ENCODE measurements around the gene PLD4.
"Not testable (repeated sequence)": the region's sequence is repeated elsewhere in the genome, so short reads cannot be mapped to it uniquely, and the experiment has no call there.

Gene PLD4

DNA sequence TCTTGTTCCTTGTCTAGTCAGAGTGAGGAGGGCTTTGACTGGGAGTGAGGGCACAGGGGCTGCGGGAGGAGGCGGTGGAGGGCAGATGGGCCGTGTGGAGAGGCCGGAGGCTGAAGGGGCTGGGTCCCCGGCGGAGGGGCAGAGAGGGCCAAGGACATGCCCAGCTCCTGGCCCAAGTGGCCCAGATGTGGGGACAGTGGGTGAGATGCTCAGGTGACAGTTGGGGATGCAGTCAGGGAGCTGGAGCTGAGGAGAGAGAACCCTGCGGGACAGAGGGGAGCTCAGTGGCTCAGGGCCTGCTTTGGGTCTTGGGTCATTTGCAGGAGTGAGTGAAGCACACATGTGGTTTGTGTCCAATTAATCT lies 26.5 kb upstream of the PLD4 start:
- in situ Hi-C loops (cut with MboI; ENCODE audit: low sequenced_read_pairs): no loop called here

DNA sequence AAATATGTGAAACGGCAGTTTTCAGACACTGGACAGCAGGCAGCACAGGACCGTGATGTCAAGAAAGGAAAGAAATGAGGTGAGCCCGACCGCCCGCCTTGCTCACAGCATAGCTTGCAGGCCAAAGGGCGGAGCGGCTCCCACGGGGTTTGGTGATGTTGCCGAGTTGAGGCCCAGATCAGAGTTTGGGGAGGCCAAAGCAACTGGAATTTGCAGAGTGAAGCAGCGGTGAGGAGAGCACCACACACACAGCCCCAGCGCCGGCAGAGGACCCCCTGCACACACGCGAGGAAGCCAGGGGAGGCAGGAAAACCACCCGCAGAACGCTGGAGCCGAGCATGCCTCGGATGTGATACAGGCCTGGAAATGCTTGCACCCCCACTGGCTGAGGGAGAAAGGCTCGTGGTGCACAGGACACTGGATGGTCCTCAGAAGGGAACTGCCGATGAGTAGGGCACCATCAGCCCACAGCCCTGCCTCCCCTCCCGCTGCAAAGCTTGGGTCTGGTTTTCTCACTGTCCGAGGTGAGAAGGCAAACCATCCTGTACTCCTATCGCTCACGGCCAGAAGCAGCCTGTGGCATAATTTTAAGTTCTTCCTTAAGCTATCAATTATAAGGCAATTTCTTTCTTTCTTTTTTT lies 25.7 kb upstream of the PLD4 start:
- in situ Hi-C loops (cut with MboI; ENCODE audit: low sequenced_read_pairs): no loop called here

DNA sequence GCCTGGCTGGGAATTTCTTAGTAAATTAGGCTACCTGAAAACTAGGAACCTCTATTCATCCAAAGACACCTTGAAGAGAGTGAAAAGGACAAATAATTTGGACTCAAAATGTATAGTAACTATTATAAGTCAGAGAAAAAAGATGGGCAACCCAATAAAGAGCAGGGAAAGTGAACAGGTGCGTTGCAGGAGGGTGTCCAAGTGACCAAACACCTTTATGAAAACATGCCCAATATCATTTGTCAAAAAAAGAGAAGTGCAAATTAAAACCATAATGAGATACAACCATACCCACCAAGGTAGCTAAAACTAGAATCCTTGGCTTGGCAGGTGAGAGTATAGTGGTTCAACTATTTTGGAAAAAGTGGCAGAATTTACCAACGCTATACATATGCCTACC lies 24.9 kb upstream of the PLD4 start:
- in situ Hi-C loops (cut with MboI; ENCODE audit: low sequenced_read_pairs): no loop called here

DNA sequence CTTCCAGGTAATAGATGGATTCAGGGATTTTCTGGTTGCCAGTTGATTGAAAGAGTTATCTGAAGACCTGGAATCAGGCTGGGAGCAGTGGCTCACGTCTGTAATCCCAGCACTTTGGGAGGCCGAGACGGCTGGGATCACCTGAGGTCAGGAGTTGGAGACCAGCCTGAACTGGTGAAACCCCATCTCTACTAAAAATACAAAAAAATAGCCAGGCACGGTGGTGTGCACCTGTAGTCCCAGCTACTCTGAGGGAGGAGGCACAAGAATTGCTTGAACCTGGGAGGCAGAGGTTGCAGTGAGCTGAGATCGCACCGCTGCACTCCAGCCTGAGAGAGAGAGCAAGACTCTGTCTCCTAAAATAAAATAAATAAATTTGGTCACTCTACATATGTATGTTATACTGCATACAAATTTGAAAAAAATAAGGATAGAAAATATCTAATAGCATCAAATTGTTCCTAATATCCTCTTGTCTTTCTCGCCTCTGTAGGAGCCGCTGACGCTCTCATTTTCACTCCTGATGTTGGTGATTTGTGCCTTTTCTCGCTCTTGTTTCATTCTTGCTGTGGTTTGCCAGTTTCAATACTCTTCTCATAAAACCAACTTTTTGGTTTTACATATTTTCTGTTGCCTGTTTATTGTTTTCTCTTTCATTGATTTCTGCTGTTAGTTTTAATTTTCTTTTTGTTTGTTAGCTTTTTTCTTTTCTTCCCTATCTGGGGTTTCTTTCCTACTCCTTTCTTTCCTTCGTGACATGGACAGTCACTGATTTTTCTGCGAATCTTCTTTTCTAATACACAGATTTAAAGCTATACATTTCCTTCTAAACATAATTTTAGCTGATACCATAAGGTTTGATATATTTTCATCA lies 23.8 kb upstream of the PLD4 start:
- in situ Hi-C loops (cut with MboI; ENCODE audit: low sequenced_read_pairs): no loop called here

DNA sequence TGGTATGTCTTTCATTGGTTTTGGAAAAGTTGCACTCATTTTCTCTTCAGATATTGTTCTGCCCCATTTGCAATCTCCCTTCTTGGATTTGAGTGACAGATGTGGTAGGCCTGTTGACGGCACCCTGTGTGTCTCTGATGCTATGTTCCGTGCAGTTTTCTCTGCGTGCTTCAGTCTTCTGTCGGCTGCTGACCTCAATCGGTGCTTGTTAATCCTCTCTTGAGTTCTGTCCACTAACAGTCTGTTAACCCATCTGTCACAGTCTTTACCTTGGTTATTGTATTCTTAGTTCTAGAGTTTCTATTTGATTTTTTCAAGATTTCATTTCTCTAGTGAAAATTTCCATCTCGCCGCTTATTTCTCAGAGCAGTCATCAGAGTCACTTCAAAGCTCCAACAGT lies 20.7 kb upstream of the PLD4 start:
- in situ Hi-C loops (cut with MboI; ENCODE audit: low sequenced_read_pairs): no loop called here

DNA sequence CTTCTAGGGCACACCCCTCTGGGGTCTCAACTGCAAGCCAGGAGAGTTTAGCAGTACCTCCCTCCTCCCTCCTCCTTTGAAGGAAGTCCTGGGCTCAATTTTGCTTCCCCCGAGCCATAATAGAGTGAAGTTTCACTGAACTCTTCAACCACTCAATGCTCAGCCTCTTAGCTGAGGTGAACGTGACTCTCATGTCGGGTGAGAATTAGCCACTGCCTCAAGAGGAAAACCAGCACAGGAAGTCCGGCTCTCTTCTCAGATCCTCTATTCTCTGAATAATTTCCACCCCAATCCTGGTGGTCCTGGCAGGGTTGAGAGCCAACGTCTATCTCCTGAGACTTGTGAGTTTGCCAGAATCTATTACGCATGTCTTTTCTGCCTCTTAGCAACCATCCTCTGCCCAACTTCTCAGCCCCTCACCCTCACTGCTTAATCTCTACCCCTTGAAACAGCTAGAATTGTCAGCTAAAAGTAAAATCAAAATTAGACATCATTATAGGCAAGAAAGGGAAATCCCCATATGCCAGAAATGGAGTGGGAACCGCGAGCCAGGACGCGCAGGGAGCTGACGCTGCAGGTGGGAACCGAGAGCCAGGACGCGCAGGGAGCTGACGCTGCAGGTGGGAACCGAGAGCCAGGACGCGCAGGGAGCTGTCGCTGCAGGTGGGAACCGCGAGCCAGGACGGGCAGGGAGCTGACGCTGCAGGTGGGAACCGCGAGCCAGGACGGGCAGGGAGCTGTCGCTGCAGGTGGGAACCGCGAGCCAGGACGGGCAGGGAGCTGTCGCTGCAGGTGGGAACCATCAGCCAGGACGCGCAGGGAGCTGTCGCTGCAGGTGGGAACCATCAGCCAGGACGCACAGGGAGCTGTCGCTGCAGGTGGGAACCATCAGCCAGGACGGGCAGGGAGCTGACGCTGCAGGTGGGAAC lies 19.8 kb upstream of the PLD4 start:
- in situ Hi-C loops (cut with MboI; ENCODE audit: low sequenced_read_pairs): not testable (repeated sequence)

DNA sequence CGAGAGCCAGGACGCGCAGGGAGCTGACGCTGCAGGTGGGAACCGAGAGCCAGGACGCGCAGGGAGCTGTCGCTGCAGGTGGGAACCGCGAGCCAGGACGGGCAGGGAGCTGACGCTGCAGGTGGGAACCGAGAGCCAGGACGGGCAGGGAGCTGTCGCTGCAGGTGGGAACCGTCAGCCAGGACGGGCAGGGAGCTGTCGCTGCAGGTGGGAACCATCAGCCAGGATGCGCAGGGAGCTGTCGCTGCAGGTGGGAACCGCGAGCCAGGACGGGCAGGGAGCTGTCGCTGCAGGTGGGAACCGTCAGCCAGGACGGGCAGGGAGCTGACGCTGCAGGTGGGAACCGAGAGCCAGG lies 19.1 kb upstream of the PLD4 start:
- in situ Hi-C loops (cut with MboI; ENCODE audit: low sequenced_read_pairs): not testable (repeated sequence)

DNA sequence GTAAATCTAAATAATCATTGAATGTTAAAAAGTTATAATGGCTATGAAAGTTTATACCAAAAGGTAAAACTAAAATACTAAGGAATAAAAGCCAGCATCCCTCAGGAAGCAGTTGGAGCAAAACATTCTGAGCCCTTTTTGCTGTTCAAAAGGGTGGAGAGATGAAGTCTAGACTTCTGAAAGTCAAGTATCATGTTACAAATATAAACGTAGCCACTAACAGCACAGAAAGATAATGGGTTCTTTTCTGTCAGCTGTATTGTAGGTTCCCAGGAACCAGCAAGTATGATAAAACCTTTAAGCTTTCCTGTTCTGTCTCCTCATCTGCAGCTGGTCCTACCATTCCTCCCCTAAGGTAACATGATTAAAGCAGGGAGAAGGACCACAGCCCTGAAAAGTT lies 16.4 kb upstream of the PLD4 start:
- in situ Hi-C loops (cut with MboI; ENCODE audit: low sequenced_read_pairs): no loop called here

DNA sequence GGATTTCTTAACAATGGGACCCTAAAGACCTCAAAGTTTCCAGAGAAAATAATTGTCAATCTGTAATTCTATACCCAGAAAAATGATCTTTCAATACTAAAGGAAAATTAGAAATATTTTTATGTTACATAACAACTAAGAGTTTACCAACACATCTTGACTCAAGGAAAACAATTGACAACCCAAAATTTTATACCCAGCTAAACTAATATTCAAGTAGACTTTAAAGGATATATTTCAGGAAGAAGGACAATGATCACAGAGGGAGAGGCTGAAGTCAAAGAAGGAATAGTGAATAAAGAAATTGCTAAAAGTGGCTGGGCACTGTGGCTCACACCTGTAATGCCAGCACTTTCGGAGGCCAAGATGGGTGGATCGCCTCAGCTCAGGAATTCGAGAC lies 12.6 kb upstream of the PLD4 start:
- in situ Hi-C loops (cut with MboI; ENCODE audit: low sequenced_read_pairs): no loop called here

DNA sequence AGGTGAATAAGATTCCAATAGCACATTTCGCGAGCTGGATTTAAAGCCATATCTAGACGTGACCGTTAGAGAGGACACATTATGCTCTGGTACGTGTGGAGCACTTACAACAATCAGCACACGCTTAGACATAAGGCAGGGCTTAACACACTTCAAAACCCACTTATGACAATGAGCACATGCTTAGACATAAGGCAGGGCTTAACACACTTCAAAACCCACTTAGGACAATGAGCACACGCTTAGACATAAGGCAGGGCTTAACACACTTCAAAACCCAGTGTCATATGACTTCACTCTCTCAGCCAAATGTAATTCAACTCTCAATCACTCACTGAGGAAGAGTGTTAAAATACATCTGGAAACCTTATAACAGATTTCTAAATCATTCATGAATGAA lies 11.2 kb upstream of the PLD4 start:
- in situ Hi-C loops (cut with MboI; ENCODE audit: low sequenced_read_pairs): no loop called here

DNA sequence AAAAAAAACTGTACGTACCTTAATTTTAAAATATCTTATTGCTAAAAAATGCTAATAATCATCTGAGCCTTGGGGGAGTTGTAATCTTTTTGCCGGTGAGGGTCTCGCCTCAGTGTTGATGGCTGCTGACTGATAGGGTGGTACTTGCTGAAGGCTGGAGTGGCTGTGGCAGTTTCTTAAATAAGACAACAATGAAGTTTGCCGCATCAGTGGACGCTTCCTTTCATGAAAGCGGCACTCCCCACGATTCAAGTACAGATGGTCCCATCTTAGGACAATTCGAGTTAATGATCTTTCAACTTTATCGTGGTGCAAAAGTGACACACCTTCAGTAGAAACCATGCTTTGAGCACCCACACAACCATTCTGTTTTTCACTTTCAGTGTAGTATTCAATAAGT lies 7.6 kb upstream of the PLD4 start:
- in situ Hi-C loops (cut with MboI; ENCODE audit: low sequenced_read_pairs): no loop called here

DNA sequence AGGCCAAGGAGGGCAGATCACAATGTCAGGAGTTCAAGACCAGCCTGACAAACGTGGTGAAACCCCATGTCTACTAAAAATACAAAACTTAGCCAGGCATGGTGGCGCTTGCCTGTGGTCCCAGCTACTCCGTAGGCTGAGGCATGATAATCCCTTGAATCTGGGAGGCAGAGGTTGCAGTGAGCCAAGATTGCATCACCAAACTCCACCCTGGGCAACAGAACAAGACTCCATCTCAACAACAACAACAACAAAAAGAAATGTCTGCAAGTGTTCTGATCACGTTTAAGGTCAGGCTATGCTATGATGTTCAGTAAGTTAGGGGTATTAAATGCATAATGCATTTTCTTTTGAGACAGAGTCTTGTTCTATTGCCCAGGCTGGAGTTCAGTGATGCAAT lies 6.7 kb upstream of the PLD4 start:
- in situ Hi-C loops (cut with MboI; ENCODE audit: low sequenced_read_pairs): no loop called here

DNA sequence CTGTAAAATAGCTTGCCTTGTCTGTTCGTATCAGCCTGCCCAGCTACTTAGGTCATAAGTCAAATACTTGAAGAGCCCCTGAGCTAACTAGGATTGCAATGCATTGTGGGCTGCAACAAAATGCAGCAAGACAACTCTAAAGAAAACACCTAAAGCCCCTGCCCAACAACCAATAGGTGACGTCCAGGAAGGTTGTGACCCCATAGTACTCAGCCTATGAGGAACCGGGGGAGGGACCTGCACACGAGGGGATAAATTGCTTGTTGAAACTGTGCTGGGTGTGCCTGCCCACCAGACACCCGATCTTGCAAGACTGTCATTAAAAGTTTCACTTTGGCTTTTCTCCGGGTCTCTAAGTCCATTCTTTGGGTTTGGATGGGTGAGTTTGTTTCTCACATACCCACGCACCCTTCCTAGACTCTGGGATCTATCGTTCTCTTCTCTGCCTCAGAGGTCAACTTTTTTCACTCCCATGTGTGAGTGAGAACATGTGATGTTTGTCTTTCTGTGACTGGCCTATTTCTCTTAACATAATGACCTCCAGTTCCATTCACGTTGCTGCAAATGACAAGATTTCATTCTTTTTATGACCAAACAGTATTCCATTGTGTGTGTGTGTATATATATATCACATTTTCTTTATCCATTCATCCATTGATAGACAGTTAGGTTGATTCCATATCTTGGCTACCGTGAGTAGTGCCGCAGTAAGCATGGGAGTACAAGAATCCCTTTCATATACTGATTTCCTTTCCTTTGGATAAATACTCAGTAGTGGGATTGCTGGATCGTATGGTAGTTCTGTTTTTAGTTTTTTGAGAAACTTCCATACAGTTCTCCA lies 5.3 kb upstream of the PLD4 start:
- in situ Hi-C loops (cut with MboI; ENCODE audit: low sequenced_read_pairs): not testable (repeated sequence)

DNA sequence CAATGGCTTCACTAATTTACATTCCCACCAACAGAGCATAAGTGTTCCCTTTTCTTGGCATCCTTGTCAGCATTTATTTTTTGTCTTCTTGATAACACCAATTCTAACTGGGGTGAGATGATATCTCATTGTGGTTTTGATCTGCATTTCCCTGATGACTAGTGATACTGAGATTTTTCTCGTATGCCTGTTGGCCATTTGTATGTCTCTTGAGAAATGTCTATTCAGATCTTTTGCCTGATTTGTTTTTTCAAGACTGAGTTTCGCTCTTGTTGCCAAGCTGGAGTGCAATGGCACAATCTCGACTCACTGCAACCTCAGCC lies 4.7 kb upstream of the PLD4 start:
- in situ Hi-C loops (cut with MboI; ENCODE audit: low sequenced_read_pairs): no loop called here

DNA sequence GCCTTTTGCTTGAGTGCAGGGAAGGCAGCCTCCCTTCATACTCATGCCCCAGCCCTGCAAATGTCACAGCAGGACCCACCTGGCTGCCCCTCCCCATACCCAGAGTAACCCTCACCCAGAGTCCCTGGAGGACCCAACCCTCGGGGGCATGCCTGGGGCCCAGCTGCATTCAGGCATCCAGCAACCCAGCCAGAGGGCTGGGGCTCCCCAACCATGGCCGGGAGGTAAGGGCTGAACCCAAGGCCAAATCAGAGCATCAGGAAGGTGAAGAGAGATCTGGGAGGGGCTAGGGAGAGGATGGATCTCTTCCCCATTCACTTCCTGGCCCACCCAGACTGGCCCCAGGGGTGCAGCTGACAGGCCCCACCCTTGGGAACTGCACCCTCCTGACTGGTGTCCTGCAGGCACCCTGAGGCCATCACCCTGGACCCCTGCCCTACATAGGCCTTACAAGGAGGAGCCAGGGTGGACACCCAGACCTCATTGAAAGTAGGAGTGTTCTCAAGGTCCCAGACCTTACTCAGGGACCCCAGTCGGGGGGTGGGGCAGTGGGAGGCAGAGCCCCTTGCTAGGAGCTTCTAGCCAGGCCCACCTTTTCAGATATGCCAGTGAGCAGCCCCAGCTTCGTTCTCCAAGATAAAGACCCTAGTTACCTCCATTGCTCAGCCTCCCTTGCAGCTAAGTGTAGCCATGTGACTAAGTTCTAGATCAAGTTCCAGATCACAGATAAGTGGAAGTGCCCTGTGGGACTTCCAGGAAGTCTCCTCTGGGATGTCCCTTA lies 849 bp upstream of the PLD4 start:
- in situ Hi-C loops (cut with MboI; ENCODE audit: low sequenced_read_pairs): no loop called here

DNA sequence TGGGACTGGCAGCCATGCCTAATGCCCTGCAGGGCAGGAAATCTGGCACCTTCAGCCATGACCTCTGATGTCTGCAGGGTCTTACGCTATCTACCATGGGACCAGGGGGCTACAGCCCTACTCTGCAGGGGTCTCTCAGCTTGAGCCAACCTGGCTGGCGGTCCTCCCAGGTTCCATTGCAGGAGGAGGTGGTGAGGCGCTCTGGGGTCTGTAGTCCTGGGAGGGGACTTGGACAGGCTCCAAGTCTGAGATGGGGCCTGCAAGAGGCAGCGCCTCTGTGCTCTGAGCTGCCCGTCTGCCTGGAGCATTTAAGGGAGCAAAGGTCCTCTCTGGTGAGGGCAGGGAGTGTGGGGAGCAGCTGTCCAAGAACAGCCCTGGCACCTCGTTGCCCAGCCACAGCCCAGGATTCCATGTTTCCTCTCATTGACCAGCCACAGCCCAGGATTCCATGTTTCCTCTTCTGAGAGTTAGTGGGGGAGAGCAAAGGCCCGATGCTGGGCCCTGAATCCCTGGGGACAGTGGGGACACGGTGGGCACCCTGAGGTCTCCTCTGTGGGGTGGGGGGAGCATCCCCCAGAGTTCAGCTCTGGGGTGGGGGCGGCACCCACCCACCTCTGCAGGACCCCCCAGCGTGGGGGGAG lies 655 bp downstream of the PLD4 start:
- in situ Hi-C loops (cut with MboI; ENCODE audit: low sequenced_read_pairs): no loop called here

DNA sequence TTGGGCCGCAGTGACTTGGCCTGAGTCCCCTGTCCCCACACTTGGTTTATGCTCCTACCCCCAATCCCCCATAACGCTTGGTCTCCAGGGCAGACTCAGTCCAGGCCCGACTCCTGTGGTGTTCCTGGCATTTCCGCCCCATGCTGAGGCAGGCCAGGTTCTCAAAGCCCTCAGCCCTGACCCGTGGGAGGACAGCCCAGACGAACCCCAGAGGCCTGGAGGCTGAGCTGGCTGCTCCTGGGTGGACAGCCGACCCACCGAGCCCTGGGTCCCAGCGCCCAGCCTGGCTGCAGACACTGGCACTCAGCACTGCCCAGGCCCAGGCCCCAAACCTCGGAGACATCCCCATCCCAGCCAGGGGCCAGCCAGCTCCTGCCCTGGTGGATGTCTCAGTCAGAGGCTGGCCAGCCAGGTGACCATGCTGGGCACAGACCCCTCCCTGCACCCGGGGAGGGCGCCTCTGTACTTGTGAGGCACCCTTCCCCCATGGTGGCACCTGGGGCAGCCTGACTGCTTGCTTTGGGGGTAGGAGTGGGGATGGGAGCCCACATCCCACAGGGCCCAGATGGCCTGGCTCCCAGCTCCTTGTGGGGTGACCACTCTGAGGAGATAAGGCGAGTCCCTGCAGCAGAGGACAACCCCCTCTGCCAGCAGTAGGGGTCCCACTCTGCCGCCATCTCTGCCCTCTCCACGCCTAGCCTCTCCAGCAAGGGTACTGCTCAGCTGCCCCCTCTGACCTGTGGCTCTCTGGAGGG lies 1.4 kb downstream of the PLD4 start:
- in situ Hi-C loops (cut with MboI; ENCODE audit: low sequenced_read_pairs): no loop called here

DNA sequence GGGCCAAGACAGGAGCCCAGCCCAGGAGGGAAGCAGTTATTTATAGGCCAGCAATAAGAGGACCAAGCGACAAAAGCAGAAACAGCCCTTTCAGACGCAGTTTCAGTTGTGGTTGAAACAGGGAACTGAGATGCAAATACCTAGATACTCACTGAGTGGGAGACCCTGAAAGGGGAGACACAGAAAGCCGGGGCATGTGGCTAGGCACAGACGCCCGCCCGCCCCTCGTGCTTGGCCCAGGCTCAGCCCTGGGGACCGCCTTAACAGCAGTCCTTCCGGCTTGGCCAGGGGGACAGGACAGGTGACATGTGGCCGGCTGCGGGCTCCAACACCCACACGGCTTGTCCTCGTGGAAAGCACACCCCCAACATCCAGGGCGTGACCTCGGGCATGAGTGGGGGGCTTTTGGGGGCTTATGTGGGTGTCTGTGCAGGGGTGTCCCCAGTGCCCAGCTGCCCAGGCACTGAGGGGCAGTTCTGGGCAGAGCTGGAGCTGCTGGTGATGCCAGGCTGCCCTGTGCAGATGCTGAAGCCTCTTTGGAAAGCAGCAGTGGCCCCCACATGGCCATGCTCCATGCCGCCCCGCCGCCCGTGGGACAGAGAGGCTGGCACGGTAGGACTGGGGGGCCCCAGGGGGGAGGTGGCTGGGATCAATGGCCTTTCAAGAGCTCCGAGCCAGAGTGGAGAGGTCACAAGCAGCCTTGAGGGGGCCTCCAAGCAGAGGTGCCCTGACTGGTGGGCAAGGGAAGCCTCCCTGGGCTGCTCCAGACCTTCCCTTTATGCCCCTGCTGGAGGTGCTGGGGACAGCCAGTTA lies 2.1 kb downstream of the PLD4 start:
- in situ Hi-C loops (cut with MboI; ENCODE audit: low sequenced_read_pairs): no loop called here
